G401 (cell line): Measurements from ENCODE around the gene PPP1R9A. TPM values are rescaled to one million over a fixed set of nuclear protein-coding genes. Genes with fewer than 3 reads are reported as not detected.

Experiments used
- DNase-seq: peaks from one replicate; pipeline ENCODE4 v3.0.0-alpha.2; 2015; ENCODE audit warnings: low spot score
- in situ Hi-C: cut with HindIII; loops from 2 replicates; pipeline ENCODE4 v1.10.0; 2016; ENCODE audit warnings: low sequenced_read_pairs, mixed read lengths
- total RNA-seq: library from RNA; depleted of rRNA; stranded (reverse); fragments of >200 nt; shearing (Covaris generic); gene quantifications from 2 replicates; pipeline ENCODE4 v1.2.3, GENCODE V29; 2014

The PPP1R9A gene
- total RNA-seq, 1 experiment from 2014 or later = 8.2 TPM

- in situ Hi-C loops = no loop called here
Measured at GRCh38 chr7:95062901-95063300, 155.5 kb downstream of the PPP1R9A start.

GRCh38 chr7:95066737-95067530, 159.5 kb downstream of the PPP1R9A start:
- in situ Hi-C loops = no loop called here
- DNase-seq = no peak

More at GRCh38 chr7:95062901-95063300, 155.5 kb downstream of the PPP1R9A start:
- no peak for DNase-seq

- in situ Hi-C loops = no loop called here
- no peak for DNase-seq
Measured at GRCh38 chr7:95088536-95089215, 181.3 kb downstream of the PPP1R9A start.

GRCh38 chr7:95089414-95090315, 182.3 kb downstream of the PPP1R9A start:
- in situ Hi-C loops = no loop called here
- no peak for DNase-seq

- DNase-seq = peak; percentile 42
- in situ Hi-C loops = no loop called here
Measured at GRCh38 chr7:95092324-95092723, 184.9 kb downstream of the PPP1R9A start.

GRCh38 chr7:95095259-95095965, 188.0 kb downstream of the PPP1R9A start:
- DNase-seq = no peak
- in situ Hi-C loops = no loop called here

GRCh38 chr7:95095966-95096540, 188.7 kb downstream of the PPP1R9A start:
- in situ Hi-C loops = no loop called here
- DNase-seq = no peak

- in situ Hi-C loops = no loop called here
- no peak for DNase-seq
Measured at GRCh38 chr7:95097291-95097690, 189.9 kb downstream of the PPP1R9A start.

- in situ Hi-C loops = no loop called here
Measured at GRCh38 chr7:95097851-95098250, 190.5 kb downstream of the PPP1R9A start.

GRCh38 chr7:95099106-95099505, 191.7 kb downstream of the PPP1R9A start:
- peak; percentile 73 for DNase-seq
- in situ Hi-C loops = no loop called here

More at GRCh38 chr7:95097851-95098250, 190.5 kb downstream of the PPP1R9A start:
- DNase-seq = no peak

GRCh38 chr7:95101422-95101821, 194.0 kb downstream of the PPP1R9A start:
- in situ Hi-C loops = no loop called here
- no peak for DNase-seq

GRCh38 chr7:95102662-95103061, 195.3 kb downstream of the PPP1R9A start:
- in situ Hi-C loops = no loop called here

GRCh38 chr7:95104739-95105138, 197.3 kb downstream of the PPP1R9A start:
- peak; percentile 73 for DNase-seq

More at GRCh38 chr7:95102662-95103061, 195.3 kb downstream of the PPP1R9A start:
- no peak for DNase-seq

GRCh38 chr7:95105627-95106026, 198.2 kb downstream of the PPP1R9A start:
- in situ Hi-C loops = no loop called here
- DNase-seq = no peak

More at GRCh38 chr7:95104739-95105138, 197.3 kb downstream of the PPP1R9A start:
- in situ Hi-C loops = no loop called here

GRCh38 chr7:95106401-95106800, 199.0 kb downstream of the PPP1R9A start:
- no peak for DNase-seq
- in situ Hi-C loops = no loop called here

GRCh38 chr7:95110707-95111106, 203.3 kb downstream of the PPP1R9A start:
- in situ Hi-C loops = no loop called here
- DNase-seq = no peak

GRCh38 chr7:95113590-95113989, 206.2 kb downstream of the PPP1R9A start:
- DNase-seq = no peak
- in situ Hi-C loops = no loop called here

- in situ Hi-C loops = no loop called here
- DNase-seq = no peak
Measured at GRCh38 chr7:95126053-95126709, 218.8 kb downstream of the PPP1R9A start.
